ENCODE results near the gene FGFR3.

Gene FGFR3

DNA sequence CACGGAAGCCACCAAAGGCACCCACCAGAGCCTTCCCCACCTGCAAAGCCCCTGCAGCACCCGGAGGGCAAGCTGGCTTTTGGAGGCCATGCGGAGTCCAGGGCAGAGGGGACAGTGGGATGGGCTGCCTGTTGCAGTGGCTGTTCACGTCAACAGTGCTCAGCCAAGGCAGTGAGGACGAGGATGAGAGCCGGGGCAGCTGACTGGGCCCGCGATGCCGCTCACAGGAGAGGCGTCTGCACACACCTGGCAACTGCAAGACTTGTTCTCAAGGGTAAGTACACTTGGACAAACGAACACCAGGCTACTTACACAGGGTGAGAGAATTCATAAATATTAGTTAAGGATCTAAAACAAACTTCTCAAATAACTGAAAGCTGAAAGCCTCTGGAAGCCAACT lies 19.6 kb downstream of the FGFR3 start:
- TF ChIP-seq, protein P1, sequence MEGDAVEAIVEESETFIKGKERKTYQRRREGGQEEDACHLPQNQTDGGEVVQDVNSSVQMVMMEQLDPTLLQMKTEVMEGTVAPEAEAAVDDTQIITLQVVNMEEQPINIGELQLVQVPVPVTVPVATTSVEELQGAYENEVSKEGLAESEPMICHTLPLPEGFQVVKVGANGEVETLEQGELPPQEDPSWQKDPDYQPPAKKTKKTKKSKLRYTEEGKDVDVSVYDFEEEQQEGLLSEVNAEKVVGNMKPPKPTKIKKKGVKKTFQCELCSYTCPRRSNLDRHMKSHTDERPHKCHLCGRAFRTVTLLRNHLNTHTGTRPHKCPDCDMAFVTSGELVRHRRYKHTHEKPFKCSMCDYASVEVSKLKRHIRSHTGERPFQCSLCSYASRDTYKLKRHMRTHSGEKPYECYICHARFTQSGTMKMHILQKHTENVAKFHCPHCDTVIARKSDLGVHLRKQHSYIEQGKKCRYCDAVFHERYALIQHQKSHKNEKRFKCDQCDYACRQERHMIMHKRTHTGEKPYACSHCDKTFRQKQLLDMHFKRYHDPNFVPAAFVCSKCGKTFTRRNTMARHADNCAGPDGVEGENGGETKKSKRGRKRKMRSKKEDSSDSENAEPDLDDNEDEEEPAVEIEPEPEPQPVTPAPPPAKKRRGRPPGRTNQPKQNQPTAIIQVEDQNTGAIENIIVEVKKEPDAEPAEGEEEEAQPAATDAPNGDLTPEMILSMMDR (IDR thresholded peaks at IDR 0.05; ENCODE audit: control insufficient read depth, extremely low read depth, insufficient read depth), result no peak
- no peak for DNase-seq (ENCODE audit: low read depth)
- no peak overlapping the region for H3K4me3 ChIP-seq (ENCODE audit: low read depth, low read length)

DNA sequence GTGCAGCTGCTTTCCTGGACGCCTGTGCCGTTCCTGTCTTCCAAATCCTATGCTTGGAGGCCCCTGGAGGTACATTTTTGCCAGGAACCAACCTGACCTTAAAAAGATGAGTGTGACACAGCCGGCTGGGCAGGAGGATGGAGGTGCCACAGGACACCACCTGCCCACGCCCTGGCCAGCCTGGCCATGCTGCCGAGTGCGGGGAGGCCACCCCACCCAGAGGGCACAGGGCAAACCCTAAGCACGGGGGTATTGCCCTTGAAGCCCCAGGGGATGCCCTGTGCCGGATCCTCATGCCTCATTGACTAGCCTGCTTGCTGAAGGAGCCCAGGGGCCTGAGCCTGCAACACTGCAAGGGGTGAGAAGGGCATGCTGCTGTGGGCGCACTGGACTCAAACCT lies 20.1 kb downstream of the FGFR3 start:
- no peak overlapping the region for H3K4me3 ChIP-seq (ENCODE audit: low read depth, low read length)
- DNase-seq (ENCODE audit: low read depth), result no peak
- TF ChIP-seq, protein P1 (IDR thresholded peaks at IDR 0.05; ENCODE audit: control insufficient read depth, extremely low read depth, insufficient read depth), result no peak

DNA sequence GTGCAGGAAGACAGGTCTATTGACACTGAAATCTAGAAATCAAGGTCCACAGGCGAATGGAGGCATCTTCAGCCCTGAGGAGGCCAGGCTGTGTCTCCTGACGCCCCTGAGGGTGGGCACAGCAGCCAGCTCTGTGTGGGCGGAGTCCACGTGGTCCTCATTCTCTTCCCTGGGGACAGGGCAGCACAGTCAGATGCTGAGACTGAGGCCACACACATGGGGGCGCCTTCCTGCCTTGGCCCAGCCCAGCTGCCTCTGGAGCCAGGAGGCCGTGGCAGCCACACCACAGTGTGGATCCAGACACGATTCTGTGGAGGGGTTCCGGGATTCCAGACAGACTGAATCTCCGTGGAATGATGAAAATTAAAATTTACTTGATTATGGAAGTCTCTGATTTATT lies 20.8 kb downstream of the FGFR3 start:
- TF ChIP-seq, protein P1 (IDR thresholded peaks at IDR 0.05; ENCODE audit: control insufficient read depth, extremely low read depth, insufficient read depth), result no peak
- DNase-seq (ENCODE audit: low read depth), result no peak
- no peak overlapping the region for H3K4me3 ChIP-seq (ENCODE audit: low read depth, low read length)

DNA sequence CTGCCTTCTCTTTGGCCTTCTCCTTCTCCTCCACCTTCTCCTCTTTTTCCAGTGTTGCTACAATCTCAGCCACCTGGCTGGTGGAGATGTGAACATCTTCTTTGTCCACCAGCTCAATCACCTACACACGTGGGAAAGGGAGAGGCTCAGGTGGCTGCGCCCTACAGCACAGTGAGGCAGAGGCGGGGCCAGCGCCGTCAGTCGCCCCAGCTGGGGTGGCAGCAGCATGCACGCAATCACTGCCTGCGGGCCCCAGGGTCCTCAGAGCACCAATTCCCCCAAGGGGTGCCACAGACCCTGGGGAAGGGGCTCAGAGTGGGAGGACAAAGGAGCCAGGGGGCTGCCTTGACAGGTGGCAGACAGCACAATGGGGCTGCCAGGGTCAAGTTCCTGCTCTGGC lies 21.4 kb downstream of the FGFR3 start:
- DNase-seq (ENCODE audit: low read depth), result no peak
- TF ChIP-seq, protein P1 (IDR thresholded peaks at IDR 0.05; ENCODE audit: control insufficient read depth, extremely low read depth, insufficient read depth), result no peak
- no peak overlapping the region for H3K4me3 ChIP-seq (ENCODE audit: low read depth, low read length)

DNA sequence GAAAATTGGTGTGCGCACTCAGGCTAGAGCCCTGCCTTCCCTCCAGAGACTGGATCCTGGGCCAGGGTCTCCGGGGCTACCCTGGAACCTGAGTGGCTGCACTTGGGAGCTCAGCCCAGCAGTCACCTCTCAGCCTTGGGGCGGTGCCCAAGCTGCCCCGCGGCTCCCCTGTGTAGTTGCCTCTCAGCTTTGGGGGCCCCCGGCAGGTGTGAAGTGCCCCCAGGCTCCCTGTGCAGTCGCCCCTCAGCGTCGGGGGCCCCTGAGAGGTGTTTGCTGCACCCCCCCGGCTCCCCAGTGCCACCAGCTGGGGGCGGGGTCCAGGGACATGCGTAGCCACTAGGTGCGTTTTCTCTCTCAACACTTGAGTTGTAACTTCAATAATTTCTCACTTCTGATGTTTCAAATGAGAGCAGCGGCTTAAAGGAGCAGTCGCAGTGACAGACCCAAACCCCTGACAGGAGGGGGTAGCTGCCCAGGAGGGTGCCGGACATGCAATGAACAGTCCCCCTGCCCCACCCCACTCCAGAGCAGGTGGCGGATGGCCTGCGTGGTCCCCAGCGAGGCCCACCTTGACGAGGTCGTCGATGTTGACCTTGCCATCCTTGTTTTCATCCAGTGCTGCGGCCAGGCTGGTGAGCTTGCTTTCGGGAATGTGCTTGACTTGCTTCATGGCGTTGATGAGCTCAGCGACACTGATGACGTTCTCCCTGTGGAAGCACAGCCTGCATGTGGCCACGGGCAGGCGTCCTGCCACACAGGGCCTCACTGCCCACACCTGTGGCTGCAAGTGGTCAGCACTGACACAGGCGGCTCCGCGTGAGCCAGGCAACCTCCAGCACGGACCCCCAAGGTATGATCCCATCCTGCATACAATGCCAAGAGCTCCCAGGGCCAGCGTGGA lies 22.3 kb downstream of the FGFR3 start:
- no peak overlapping the region for H3K4me3 ChIP-seq (ENCODE audit: low read depth, low read length)
- DNase-seq (ENCODE audit: low read depth), result no peak
- TF ChIP-seq, protein P1 (IDR thresholded peaks at IDR 0.05; ENCODE audit: control insufficient read depth, extremely low read depth, insufficient read depth), result no peak

DNA sequence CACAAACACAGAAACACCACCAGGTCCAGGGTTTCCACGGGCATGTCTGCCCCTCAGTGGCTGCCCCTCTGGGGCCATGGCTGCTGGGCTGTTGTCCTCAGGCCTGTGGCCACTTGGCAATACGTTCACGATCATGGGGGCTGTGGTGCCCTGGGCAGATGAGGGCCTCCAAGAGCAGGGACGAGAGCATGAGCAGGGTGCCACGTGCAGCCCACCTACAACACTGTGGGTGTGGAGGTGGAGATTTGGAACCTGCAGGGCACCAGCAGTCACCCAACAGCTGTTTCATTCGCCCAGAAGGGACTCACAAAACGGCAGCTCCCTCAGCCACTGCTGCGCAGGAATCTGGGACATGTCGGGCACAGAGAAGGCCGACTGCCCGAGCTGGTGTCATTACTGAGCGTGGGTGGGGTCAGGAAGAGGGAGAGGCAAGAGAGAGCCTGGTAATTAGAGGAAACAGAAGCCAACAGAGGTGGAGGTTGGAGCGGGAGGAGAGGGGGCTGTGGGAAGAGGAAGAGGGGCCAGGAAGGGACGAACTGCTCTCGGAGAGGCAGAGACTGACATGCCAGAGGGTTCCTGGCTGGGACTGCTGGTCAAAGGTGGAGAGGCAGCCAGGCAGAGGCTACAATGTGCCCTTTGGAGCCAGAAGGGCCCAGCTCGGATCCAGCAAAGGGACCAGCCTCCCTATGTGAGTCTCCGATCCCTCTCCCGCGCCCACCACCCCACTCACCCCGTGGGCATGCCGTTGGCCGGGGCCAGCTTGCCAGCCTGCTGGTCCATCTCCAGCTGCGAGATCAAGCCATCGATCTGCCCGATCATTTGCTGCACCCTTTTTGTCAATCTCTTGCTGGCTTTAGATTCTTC lies 23.1 kb downstream of the FGFR3 start:
- TF ChIP-seq, protein P1 (IDR thresholded peaks at IDR 0.05; ENCODE audit: control insufficient read depth, extremely low read depth, insufficient read depth), result no peak
- H3K4me3 ChIP-seq (ENCODE audit: low read depth, low read length), result no peak overlapping the region
- DNase-seq (ENCODE audit: low read depth), result no peak

Data from LNCaP clone FGC (cell line).